AG09319 (cell line): Measurements from ENCODE around the gene UBQLNL.

Experiments
- DNase-seq: peaks from one replicate; pipeline ENCODE4 v3.0.0-alpha.2; 2010; ENCODE audit warnings: low read depth; ENCODE audit errors: extremely low read depth
- CTCF ChIP-seq: IDR thresholded peaks from 2 replicates; pipeline ENCODE4 v1.5.1; 2011; ENCODE audit warnings: low read depth, mild to moderate bottlenecking, inconsistent platforms, low read length, moderate library complexity

Gene UBQLNL

GRCh38 chr11:5508605-5509004 lies 7.9 kb downstream of the UBQLNL start:
- no peak for TF ChIP-seq CTCF
- no peak for DNase-seq

GRCh38 chr11:5507933-5508305 lies 8.6 kb downstream of the UBQLNL start:
- TF ChIP-seq CTCF, result no peak
- no peak for DNase-seq

GRCh38 chr11:5507177-5507932 lies 9.1 kb downstream of the UBQLNL start:
- TF ChIP-seq CTCF, result no peak
- no peak for DNase-seq

- TF ChIP-seq CTCF, result no peak
- DNase-seq, result no peak
These were observed 11.0 kb downstream of the UBQLNL start for GRCh38 chr11:5505363-5506048.

GRCh38 chr11:5504403-5504921 lies 12.0 kb downstream of the UBQLNL start:
- TF ChIP-seq CTCF, result no peak
- no peak for DNase-seq

GRCh38 chr11:5500393-5500801 lies 16.1 kb downstream of the UBQLNL start:
- no peak for DNase-seq
- TF ChIP-seq CTCF, result no peak

GRCh38 chr11:5499671-5500070 lies 16.8 kb downstream of the UBQLNL start:
- no peak for TF ChIP-seq CTCF
- DNase-seq, result no peak
